ENCODE data around the gene HOOK2.
"Not testable (repeated sequence)": the region's sequence is repeated elsewhere in the genome, so short reads cannot be mapped to it uniquely, and the experiment has no call there.

Gene HOOK2

GRCh38 chr19:12737835-12738351 is 37.5 kb downstream of the HOOK2 start:
- Histone ChIP-seq H3K4me3 (peak overlapping the region; percentile 64), H3K9me3 (no peaks in the 10 kb centered on the region; the same call in none of the 2 replicates), H3K27me3 (ENCODE audit: low read depth) (no peaks in the 10 kb centered on the region), H3K4me1 (peaks cover 9% of the 10 kb centered on the region), H3K36me3 (replicated peaks) (peaks cover 19% of the 10 kb centered on the region)
- in situ Hi-C loops (cut with MboI; ENCODE audit: low sequenced_read_pairs), result no loop called here
- DNase-seq (ENCODE audit: low spot score in 2 of 2), result no peak

- DNase-seq (ENCODE audit: low spot score in 2 of 2), result peak; percentile 96 to 100
- H3K9me3 ChIP-seq, result no peaks in the 10 kb centered on the region; the same call in none of the 2 replicates
- H3K4me1 ChIP-seq, result peaks cover 11% of the 10 kb centered on the region
- peaks cover 22% of the 10 kb centered on the region for H3K36me3 ChIP-seq (replicated peaks)
- in situ Hi-C loops (cut with MboI; ENCODE audit: low sequenced_read_pairs), result no loop called here
- H3K4me3 ChIP-seq, result peak within 1 kb of the TSS; percentile 64
- H3K27me3 ChIP-seq (ENCODE audit: low read depth), result no peaks in the 10 kb centered on the region
These were observed 38.1 kb downstream of the HOOK2 start, which contains the start of gene GET3 for GRCh38 chr19:12736995-12737834. Gene GET3 (plus strand): TSS chr19:12737497. CDS start chr19:12737506, 9 bp downstream.

GRCh38 chr19:12733369-12734214 is 41.8 kb downstream of the HOOK2 start:
- in situ Hi-C loops (cut with MboI; ENCODE audit: low sequenced_read_pairs), result no loop called here
- DNase-seq (ENCODE audit: low spot score in 2 of 2), result peak; percentile 38 to 62
- Histone ChIP-seq H3K4me3 (peak overlapping the region; percentile 97), H3K4me1 (peaks cover 12% of the 10 kb centered on the region), H3K9me3 (no peaks in the 10 kb centered on the region; the same call in none of the 2 replicates), H3K36me3 (replicated peaks) (peaks cover 38% of the 10 kb centered on the region), H3K27me3 (ENCODE audit: low read depth) (no peaks in the 10 kb centered on the region)

- DNase-seq (ENCODE audit: low spot score in 2 of 2), result no peak
- Histone ChIP-seq H3K36me3 (replicated peaks) (peaks cover 37% of the 10 kb centered on the region), H3K4me3 (no peak overlapping the region), H3K9me3 (no peaks in the 10 kb centered on the region; the same call in 1 of the 2 replicates), H3K4me1 (peaks cover 7% of the 10 kb centered on the region), H3K27me3 (ENCODE audit: low read depth) (no peaks in the 10 kb centered on the region)
- in situ Hi-C loops (cut with MboI; ENCODE audit: low sequenced_read_pairs), result no loop called here
These were observed 44.0 kb downstream of the HOOK2 start for GRCh38 chr19:12731337-12731736.

GRCh38 chr19:12730064-12730463 is 45.3 kb downstream of the HOOK2 start:
- Histone ChIP-seq H3K4me1 (peaks cover 5% of the 10 kb centered on the region), H3K27me3 (ENCODE audit: low read depth) (no peaks in the 10 kb centered on the region), H3K9me3 (no peaks in the 10 kb centered on the region), H3K36me3 (replicated peaks) (peaks cover 37% of the 10 kb centered on the region), H3K4me3 (no peak overlapping the region)
- DNase-seq (ENCODE audit: low spot score in 2 of 2), result no peak
- in situ Hi-C loops (cut with MboI; ENCODE audit: low sequenced_read_pairs), result no loop called here

- in situ Hi-C loops (cut with MboI; ENCODE audit: low sequenced_read_pairs), result no loop called here
- H3K36me3 ChIP-seq (replicated peaks), result peaks cover 31% of the 10 kb centered on the region
- DNase-seq (ENCODE audit: low spot score in 2 of 2), result no peak
- peaks cover 3% of the 10 kb centered on the region; the same call in 1 of the 2 replicates for H3K4me1 ChIP-seq
- no peaks in the 10 kb centered on the region for H3K9me3 ChIP-seq
- H3K4me3 ChIP-seq, result no peak overlapping the region
- H3K27me3 ChIP-seq (ENCODE audit: low read depth), result no peaks in the 10 kb centered on the region
These were observed 47.5 kb downstream of the HOOK2 start for GRCh38 chr19:12727745-12728433.

- in situ Hi-C loops (cut with MboI; ENCODE audit: low sequenced_read_pairs), result no loop called here
- DNase-seq (ENCODE audit: low spot score in 2 of 2), result no peak
- Histone ChIP-seq H3K27me3 (ENCODE audit: low read depth) (no peaks in the 10 kb centered on the region), H3K36me3 (replicated peaks) (peaks cover 25% of the 10 kb centered on the region), H3K9me3 (no peaks in the 10 kb centered on the region), H3K4me3 (no peak overlapping the region), H3K4me1 (no peaks in the 10 kb centered on the region)
These were observed 48.4 kb downstream of the HOOK2 start for GRCh38 chr19:12726988-12727316.

- DNase-seq (ENCODE audit: low spot score in 2 of 2); H3K4me3 ChIP-seq; H3K27me3 ChIP-seq (ENCODE audit: low read depth); in situ Hi-C loops (cut with MboI; ENCODE audit: low sequenced_read_pairs); H3K9me3 ChIP-seq; H3K4me1 ChIP-seq: not testable (repeated sequence)
- peaks cover 15% of the 10 kb centered on the region for H3K36me3 ChIP-seq (replicated peaks)
These were observed 49.7 kb downstream of the HOOK2 start for GRCh38 chr19:12725612-12726011.

- Histone ChIP-seq H3K4me3 (peak within 1 kb of the TSS; percentile 52), H3K4me1 (no peaks in the 10 kb centered on the region), H3K36me3 (replicated peaks) (peaks cover 17% of the 10 kb centered on the region), H3K27me3 (ENCODE audit: low read depth) (no peaks in the 10 kb centered on the region), H3K9me3 (no peaks in the 10 kb centered on the region)
- peak; percentile 84 to 88 for DNase-seq (ENCODE audit: low spot score in 2 of 2)
- in situ Hi-C loops (cut with MboI; ENCODE audit: low sequenced_read_pairs), result no loop called here
These were observed 51.5 kb downstream of the HOOK2 start, which contains the start of gene TNPO2 for GRCh38 chr19:12723641-12724426. Gene TNPO2 (minus strand): TSS chr19:12723932. CDS start chr19:12720977, 2,955 bp downstream.

- no peaks in the 10 kb centered on the region for H3K27me3 ChIP-seq (ENCODE audit: low read depth)
- H3K4me1 ChIP-seq, result no peaks in the 10 kb centered on the region
- no peak for DNase-seq (ENCODE audit: low spot score in 2 of 2)
- H3K4me3 ChIP-seq, result peak overlapping the region; percentile 52
- in situ Hi-C loops (cut with MboI; ENCODE audit: low sequenced_read_pairs), result no loop called here
- peaks cover 21% of the 10 kb centered on the region for H3K36me3 ChIP-seq (replicated peaks)
- no peaks in the 10 kb centered on the region for H3K9me3 ChIP-seq
These were observed 52.0 kb downstream of the HOOK2 start for GRCh38 chr19:12723381-12723640.

- no peaks in the 10 kb centered on the region for H3K9me3 ChIP-seq
- H3K27me3 ChIP-seq (ENCODE audit: low read depth), result no peaks in the 10 kb centered on the region
- H3K4me3 ChIP-seq, result peak overlapping the region; percentile 52
- no peaks in the 10 kb centered on the region for H3K4me1 ChIP-seq
- DNase-seq (ENCODE audit: low spot score in 2 of 2), result peak; percentile 97 to 98
- peaks cover 25% of the 10 kb centered on the region for H3K36me3 ChIP-seq (replicated peaks)
- in situ Hi-C loops (cut with MboI; ENCODE audit: low sequenced_read_pairs), result no loop called here
These were observed 52.6 kb downstream of the HOOK2 start for GRCh38 chr19:12722566-12723380.

All from HAP-1 (cell line).